Measurements from ENCODE around the gene PCDHA2.

DNA sequence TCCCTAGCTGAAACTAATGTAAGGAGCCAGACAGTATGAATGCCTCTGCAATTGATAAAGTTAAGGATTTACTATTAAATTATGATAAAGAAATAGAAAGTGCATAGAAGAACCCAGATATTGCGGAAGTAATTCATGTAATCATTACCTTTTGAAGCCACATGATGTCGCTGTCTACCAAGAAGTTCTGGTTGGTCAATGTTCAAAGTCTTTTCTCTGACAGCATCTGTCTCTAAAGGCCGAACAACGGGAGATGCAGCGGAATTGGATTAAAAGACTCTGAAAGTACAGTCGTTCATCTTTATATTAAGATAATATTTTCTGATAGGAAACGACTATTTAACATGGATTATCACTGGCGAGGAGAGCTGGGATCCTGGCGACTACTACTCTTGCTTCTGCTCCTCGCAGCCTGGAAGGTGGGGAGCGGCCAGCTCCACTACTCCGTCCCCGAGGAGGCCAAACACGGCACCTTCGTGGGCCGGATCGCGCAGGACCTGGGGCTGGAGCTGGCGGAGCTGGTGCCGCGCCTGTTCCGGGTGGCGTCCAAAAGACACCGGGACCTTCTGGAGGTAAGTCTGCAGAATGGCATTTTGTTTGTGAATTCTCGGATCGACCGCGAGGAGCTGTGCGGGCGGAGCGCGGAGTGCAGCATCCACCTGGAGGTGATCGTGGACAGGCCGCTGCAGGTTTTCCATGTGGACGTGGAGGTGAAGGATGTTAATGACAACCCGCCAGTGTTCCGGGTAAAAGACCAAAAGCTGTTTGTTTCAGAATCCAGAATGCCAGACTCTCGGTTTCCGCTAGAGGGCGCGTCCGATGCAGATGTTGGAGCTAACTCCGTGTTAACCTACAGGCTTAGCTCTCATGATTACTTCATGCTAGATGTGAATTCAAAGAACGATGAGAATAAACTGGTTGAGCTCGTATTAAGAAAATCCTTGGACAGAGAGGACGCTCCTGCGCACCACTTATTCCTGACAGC lies 46.6 kb downstream of the PCDHA2 start, which contains the start of gene PCDHA8:
- TF ChIP-seq, protein P1, sequence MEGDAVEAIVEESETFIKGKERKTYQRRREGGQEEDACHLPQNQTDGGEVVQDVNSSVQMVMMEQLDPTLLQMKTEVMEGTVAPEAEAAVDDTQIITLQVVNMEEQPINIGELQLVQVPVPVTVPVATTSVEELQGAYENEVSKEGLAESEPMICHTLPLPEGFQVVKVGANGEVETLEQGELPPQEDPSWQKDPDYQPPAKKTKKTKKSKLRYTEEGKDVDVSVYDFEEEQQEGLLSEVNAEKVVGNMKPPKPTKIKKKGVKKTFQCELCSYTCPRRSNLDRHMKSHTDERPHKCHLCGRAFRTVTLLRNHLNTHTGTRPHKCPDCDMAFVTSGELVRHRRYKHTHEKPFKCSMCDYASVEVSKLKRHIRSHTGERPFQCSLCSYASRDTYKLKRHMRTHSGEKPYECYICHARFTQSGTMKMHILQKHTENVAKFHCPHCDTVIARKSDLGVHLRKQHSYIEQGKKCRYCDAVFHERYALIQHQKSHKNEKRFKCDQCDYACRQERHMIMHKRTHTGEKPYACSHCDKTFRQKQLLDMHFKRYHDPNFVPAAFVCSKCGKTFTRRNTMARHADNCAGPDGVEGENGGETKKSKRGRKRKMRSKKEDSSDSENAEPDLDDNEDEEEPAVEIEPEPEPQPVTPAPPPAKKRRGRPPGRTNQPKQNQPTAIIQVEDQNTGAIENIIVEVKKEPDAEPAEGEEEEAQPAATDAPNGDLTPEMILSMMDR (IDR thresholded peaks at IDR 0.05) = no peak
- TF ChIP-seq POLR2A (IDR thresholded peaks at IDR 0.05) = no peak
